ENCODE results near the gene GET4. TPM values are rescaled to one million over a fixed set of nuclear protein-coding genes. Genes with fewer than 3 reads are reported as not detected.

GET4 gene
- total RNA-seq, 1 experiment from 2014 or later = 130 TPM

DNA sequence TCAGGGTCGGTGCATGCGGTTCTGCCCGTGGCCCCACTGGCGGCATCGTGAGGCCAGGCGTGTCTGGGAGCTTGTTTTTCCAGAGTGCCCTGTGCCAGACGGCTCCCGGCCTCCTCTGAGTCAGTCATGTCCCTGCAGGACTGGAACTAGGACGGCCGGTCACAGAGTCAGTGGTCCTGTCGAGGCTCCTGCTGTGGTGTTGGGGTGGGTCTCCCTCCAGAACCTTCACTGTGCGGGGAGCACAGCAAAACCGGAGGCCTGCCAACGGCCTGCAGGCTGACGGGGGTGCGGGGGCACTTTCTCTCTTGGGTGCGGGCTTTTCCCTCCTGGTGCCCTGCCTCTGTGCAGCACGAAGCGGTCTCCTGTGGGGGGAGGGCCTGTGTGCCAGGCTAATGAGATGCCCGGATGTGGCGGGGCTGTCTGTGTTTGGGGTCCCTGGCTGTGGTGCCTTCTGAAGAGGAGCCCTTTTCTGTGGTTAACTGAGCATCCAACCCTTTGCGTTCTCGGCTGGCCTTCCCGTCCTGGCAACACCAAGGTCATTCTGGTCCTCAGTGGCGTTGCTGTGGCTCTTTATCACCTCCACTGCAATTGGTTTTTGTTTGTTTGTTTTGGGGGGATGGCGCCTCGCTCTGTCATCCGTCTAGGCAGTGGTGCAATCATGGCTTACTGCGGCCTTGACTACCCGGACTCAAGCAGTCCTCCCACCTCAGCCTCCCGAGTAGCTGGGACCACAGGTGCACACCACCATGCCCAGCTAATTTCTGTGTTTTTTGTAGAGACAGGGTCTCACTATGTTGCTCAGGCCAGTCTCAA lies 8.0 kb downstream of the GET4 start:
- TF ChIP-seq, protein P1, sequence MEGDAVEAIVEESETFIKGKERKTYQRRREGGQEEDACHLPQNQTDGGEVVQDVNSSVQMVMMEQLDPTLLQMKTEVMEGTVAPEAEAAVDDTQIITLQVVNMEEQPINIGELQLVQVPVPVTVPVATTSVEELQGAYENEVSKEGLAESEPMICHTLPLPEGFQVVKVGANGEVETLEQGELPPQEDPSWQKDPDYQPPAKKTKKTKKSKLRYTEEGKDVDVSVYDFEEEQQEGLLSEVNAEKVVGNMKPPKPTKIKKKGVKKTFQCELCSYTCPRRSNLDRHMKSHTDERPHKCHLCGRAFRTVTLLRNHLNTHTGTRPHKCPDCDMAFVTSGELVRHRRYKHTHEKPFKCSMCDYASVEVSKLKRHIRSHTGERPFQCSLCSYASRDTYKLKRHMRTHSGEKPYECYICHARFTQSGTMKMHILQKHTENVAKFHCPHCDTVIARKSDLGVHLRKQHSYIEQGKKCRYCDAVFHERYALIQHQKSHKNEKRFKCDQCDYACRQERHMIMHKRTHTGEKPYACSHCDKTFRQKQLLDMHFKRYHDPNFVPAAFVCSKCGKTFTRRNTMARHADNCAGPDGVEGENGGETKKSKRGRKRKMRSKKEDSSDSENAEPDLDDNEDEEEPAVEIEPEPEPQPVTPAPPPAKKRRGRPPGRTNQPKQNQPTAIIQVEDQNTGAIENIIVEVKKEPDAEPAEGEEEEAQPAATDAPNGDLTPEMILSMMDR (IDR thresholded peaks at IDR 0.05; ENCODE audit: insufficient read depth in 1 of 2, low read depth in 1 of 2, low read length in 1 of 2, severe bottlenecking in 1 of 2, unreplicated experiment in 1 of 2) = no peak
- intact Hi-C loops (cut with micrococcal nuclease; ENCODE audit: unreplicated experiment) = no loop called here
- no TSS peak for BruUV-seq (replicated peaks)
- Mint-ChIP-seq H3K9me3 (ENCODE audit: unreplicated experiment) (no peaks in the 10 kb centered on the region), H3K27me3 (ENCODE audit: insufficient read depth, unreplicated experiment) (no peaks in the 10 kb centered on the region), H3K27ac (ENCODE audit: unreplicated experiment) (no peak overlapping the region), H3K36me3 (ENCODE audit: insufficient read depth, unreplicated experiment) (peaks cover 44% of the 10 kb centered on the region), H3K4me1 (ENCODE audit: low read depth, unreplicated experiment) (no peaks in the 10 kb centered on the region), H3K4me3 (ENCODE audit: unreplicated experiment) (no peak overlapping the region)
- no peaks in the 10 kb centered on the region for H3K9me3 ChIP-seq
- H3K36me3 ChIP-seq (ENCODE audit: control insufficient read depth, insufficient read depth, low read length) = peaks cover 2% of the 10 kb centered on the region
- DNase-seq = no peak
- no peaks in the 10 kb centered on the region for H3K27me3 ChIP-seq (replicated peaks; ENCODE audit: control insufficient read depth, insufficient read depth, low read length)
- peaks cover 11% of the 10 kb centered on the region; the same call in 1 of the 2 replicates for H3K4me1 ChIP-seq
- ChIA-PET POLR2A (no interaction called here), CTCF (interaction anchor here (0.6 kb wide), 1 partner anchor 66 kb away, joined by 3 read pairs; no protein-coding TSS in a partner anchor)
- H3K4me3 ChIP-seq (ENCODE audit: low read depth, low read length) = no peak overlapping the region

DNA sequence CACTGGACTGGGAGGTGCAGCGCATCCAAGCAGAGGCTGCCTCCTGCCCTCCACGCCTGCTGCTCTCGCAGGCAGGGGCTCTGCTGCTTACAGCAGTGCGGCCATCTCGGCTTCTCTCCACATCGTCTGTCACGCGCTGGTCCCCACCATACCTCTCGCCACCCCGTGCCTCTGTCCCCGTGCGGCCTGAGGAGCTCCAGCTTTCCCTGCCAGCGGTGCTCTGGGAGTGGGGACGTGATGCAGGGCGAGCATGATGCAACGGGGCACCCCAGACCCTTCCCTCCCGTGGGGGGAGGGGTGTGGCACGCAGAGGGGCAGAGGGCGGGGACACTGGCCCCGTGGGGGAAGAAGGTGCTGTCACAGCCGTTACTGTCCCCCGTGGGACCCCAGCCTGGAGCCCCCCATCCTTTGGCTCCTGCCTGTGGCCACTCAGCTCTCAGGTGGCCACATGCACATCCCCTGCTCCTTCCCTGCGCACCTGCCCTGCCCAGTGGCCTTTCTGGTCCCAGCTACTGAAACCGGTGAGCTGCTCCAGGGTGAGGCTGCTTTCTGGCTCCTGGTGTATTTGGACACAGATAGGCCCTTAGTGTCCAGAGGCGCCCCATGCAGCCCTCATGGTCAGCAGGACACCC lies 9.0 kb downstream of the GET4 start:
- no TSS peak for BruUV-seq (replicated peaks)
- H3K27me3 Mint-ChIP-seq (ENCODE audit: insufficient read depth, unreplicated experiment) = no peaks in the 10 kb centered on the region
- ChIA-PET CTCF (interaction anchor here (0.6 kb wide), 2 partner anchors 45 to 67 kb away, joined by 3 to 4 read pairs; no protein-coding TSS in a partner anchor), POLR2A (no interaction called here)
- TF ChIP-seq, protein P1 (IDR thresholded peaks at IDR 0.05; ENCODE audit: insufficient read depth in 1 of 2, low read depth in 1 of 2, low read length in 1 of 2, severe bottlenecking in 1 of 2, unreplicated experiment in 1 of 2) = no peak
- intact Hi-C loops (cut with micrococcal nuclease; ENCODE audit: unreplicated experiment) = no loop called here
- no peak overlapping the region for H3K27ac Mint-ChIP-seq (ENCODE audit: unreplicated experiment)
- no peaks in the 10 kb centered on the region for H3K27me3 ChIP-seq (replicated peaks; ENCODE audit: control insufficient read depth, insufficient read depth, low read length)
- H3K4me1 ChIP-seq = 0 out of 2 replicates have a peak, but pooled peaks cover 1% of the 10 kb centered on the region
- H3K36me3 ChIP-seq (ENCODE audit: control insufficient read depth, insufficient read depth, low read length) = peaks cover 2% of the 10 kb centered on the region
- peaks cover 49% of the 10 kb centered on the region for H3K36me3 Mint-ChIP-seq (ENCODE audit: insufficient read depth, unreplicated experiment)
- H3K4me1 Mint-ChIP-seq (ENCODE audit: low read depth, unreplicated experiment) = no peaks in the 10 kb centered on the region
- no peak for DNase-seq
- no peaks in the 10 kb centered on the region for H3K9me3 ChIP-seq
- no peak overlapping the region for H3K4me3 ChIP-seq (ENCODE audit: low read depth, low read length)
- no peak overlapping the region for H3K4me3 Mint-ChIP-seq (ENCODE audit: unreplicated experiment)
- no peaks in the 10 kb centered on the region for H3K9me3 Mint-ChIP-seq (ENCODE audit: unreplicated experiment)

DNA sequence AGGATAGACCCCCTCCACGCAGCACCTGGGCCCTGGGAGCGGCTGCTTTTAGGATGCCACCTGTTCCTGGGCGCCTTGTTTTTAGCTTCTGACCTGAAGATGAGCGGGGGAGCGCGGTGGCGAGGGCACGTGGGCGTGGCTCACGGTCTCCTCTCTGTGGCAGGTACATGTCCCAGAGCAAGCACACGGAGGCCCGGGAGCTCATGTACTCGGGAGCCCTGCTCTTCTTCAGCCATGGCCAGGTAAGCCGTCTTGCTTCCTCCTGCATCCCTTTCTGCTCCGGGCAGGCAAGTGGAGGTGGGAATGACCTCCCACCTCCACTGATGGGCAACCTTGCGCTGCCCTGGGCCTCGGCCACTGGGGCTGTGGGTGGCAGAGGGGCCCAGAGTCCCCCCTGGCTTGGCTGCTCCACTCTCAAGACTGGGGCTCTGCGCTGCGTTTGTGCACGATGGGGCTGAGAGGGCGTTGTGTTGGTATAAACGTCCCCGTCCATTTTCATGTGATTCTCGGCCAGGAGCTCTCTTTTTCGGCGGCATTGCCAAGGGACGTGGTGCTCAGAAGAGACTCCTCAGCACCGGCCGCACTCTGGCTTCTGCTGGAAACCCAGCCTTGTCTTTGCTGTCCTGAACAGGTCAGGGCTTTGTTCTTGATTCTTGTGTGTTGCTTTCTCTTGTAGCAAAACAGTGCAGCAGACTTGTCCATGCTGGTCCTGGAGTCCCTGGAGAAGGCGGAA lies 9.7 kb downstream of the GET4 start:
- Mint-ChIP-seq H3K27ac (ENCODE audit: unreplicated experiment) (no peak overlapping the region), H3K4me3 (ENCODE audit: unreplicated experiment) (no peak overlapping the region), H3K36me3 (ENCODE audit: insufficient read depth, unreplicated experiment) (peaks cover 56% of the 10 kb centered on the region), H3K4me1 (ENCODE audit: low read depth, unreplicated experiment) (no peaks in the 10 kb centered on the region), H3K27me3 (ENCODE audit: insufficient read depth, unreplicated experiment) (no peaks in the 10 kb centered on the region), H3K9me3 (ENCODE audit: unreplicated experiment) (no peaks in the 10 kb centered on the region)
- ChIA-PET CTCF (interaction anchor here (0.6 kb wide), 1 partner anchor 45 kb away, joined by 4 read pairs; no protein-coding TSS in a partner anchor), POLR2A (no interaction called here)
- intact Hi-C loops (cut with micrococcal nuclease; ENCODE audit: unreplicated experiment) = no loop called here
- DNase-seq = no peak
- no peaks in the 10 kb centered on the region for H3K4me1 ChIP-seq
- no peaks in the 10 kb centered on the region for H3K9me3 ChIP-seq
- no peak overlapping the region for H3K4me3 ChIP-seq (ENCODE audit: low read depth, low read length)
- TF ChIP-seq, protein P1 (IDR thresholded peaks at IDR 0.05; ENCODE audit: insufficient read depth in 1 of 2, low read depth in 1 of 2, low read length in 1 of 2, severe bottlenecking in 1 of 2, unreplicated experiment in 1 of 2) = no peak
- no peaks in the 10 kb centered on the region for H3K27me3 ChIP-seq (replicated peaks; ENCODE audit: control insufficient read depth, insufficient read depth, low read length)
- no TSS peak for BruUV-seq (replicated peaks)
- peaks cover 3% of the 10 kb centered on the region for H3K36me3 ChIP-seq (ENCODE audit: control insufficient read depth, insufficient read depth, low read length)
